PC-3 (cell line): ENCODE data around the gene TNPO3. TPM values are rescaled to one million over a fixed set of nuclear protein-coding genes. Genes with fewer than 3 reads are reported as not detected.
A peak's percentile ranks its signal among the peaks of the same experiment; 100 is the strongest.

Experiments
- ATAC-seq: fragments of 200-7000 bp; cut with Tn5 transposase; 2 replicates; pipeline ENCODE4 v1.9.1; 2020; ENCODE audit warnings: mild to moderate bottlenecking, moderate library complexity
- BruUV-seq: library from RNA; stranded (reverse); fragments of 400-500 nt; replicated peaks from 2 replicates; lab custom pipeline; 2021; lab: Mats Ljungman, UMichigan
- CTCF ChIA-PET: fragments of 300-600 bp; sonication (Branson Sonifier 250); formaldehyde crosslinking; loops from one replicate; lab custom pipeline; 2022; ENCODE audit warnings: antibody characterized with exemption; lab: Charles Lee
- POLR2A ChIA-PET: fragments of 300-600 bp; sonication (Branson Sonifier 250); formaldehyde crosslinking; loops from one replicate; lab custom pipeline; 2022; ENCODE audit warnings: antibody characterized with exemption; ENCODE audit not compliant: unreplicated experiment; lab: Charles Lee
- DNase-seq: peaks from one replicate; pipeline ENCODE4 v3.0.0-alpha.2; 2015
- H2AFZ ChIP-seq: fragments of 300-600 bp; sonication (generic); 2 replicates; pipeline ENCODE4 v1.6.0; 2016; ENCODE audit warnings: antibody characterized with exemption, low read length
- H3F3A ChIP-seq: fragments of 300-600 bp; sonication (generic); one replicate; pipeline ENCODE4 v1.6.0; 2017; ENCODE audit warnings: antibody characterized with exemption, low read length, control low read depth, mild to moderate bottlenecking; ENCODE audit not compliant: unreplicated experiment
- H3K27ac ChIP-seq: fragments of 300-600 bp; sonication (generic); 2 replicates; pipeline ENCODE4 v1.5.1; 2016; ENCODE audit warnings: mild to moderate bottlenecking, low read length
- H3K27me3 ChIP-seq: fragments of 300-600 bp; sonication (generic); 2 replicates; pipeline ENCODE4 v1.6.1; 2016; ENCODE audit warnings: low read length, mixed read lengths
- H3K36me3 ChIP-seq: fragments of 300-600 bp; sonication (generic); 2 replicates; pipeline ENCODE4 v1.6.1; 2016; ENCODE audit warnings: low read depth, mixed run types, low read length, mixed read lengths
- H3K4me1 ChIP-seq: fragments of 300-600 bp; sonication (generic); 2 replicates; pipeline ENCODE4 v1.5.1; 2016; ENCODE audit warnings: low read length; ENCODE audit not compliant: insufficient read depth
- H3K4me2 ChIP-seq: fragments of 300-600 bp; sonication (generic); 2 replicates; pipeline ENCODE4 v1.6.0; 2016; ENCODE audit warnings: low read length
- H3K4me3 ChIP-seq: fragments of 300-600 bp; sonication (generic); 2 replicates; pipeline ENCODE4 v1.5.1; 2016; ENCODE audit warnings: mild to moderate bottlenecking, low read length, mixed read lengths
- H3K79me2 ChIP-seq: fragments of 300-600 bp; sonication (generic); 2 replicates; pipeline ENCODE4 v1.6.1; 2017; ENCODE audit warnings: low read length, mixed read lengths
- H3K9ac ChIP-seq: fragments of 300-600 bp; sonication (generic); 2 replicates; pipeline ENCODE4 v1.6.0; 2016; ENCODE audit warnings: mild to moderate bottlenecking, low read length
- H3K9me2 ChIP-seq: fragments of 300-600 bp; sonication (generic); replicated peaks from 2 replicates; pipeline ENCODE4 v1.6.1; 2016; ENCODE audit warnings: mixed run types, low read length, mixed read lengths
- H3K9me3 ChIP-seq: fragments of 300-600 bp; sonication (generic); 2 replicates; pipeline ENCODE4 v1.6.1; 2016; ENCODE audit warnings: low read length, mixed read lengths
- H4K20me1 ChIP-seq: fragments of 300-600 bp; sonication (generic); 2 replicates; pipeline ENCODE4 v1.6.1; 2016; ENCODE audit warnings: low read length, mixed read lengths
- CTCF ChIP-seq: fragments of 300-600 bp; sonication (generic); conservative IDR thresholded peaks from 2 replicates; pipeline ENCODE4 v1.5.1; 2017; ENCODE audit warnings: antibody characterized with exemption, low read depth, mild to moderate bottlenecking, low read length
- EZH2 ChIP-seq: fragments of 300-600 bp; sonication (generic); IDR thresholded peaks from one replicate; pipeline ENCODE4 v1.6.1; 2017; ENCODE audit warnings: antibody characterized with exemption, mild to moderate bottlenecking, low read length; ENCODE audit not compliant: unreplicated experiment
- EZH2phosphoT487 ChIP-seq: fragments of 300-600 bp; sonication (generic); IDR thresholded peaks from 2 replicates; pipeline ENCODE4 v1.6.1; 2018; ENCODE audit warnings: mild to moderate bottlenecking, antibody characterized with exemption, low read length, borderline replicate concordance
- intact Hi-C: fragments of 100-400 bp; cut with micrococcal nuclease; formaldehyde crosslinking; loops from 2 replicates; pipeline ENCODE4 v1.9.0; 2023
- total RNA-seq: library from RNA; depleted of rRNA; stranded (reverse); fragments of >200 nt; gene quantifications from 2 replicates; pipeline ENCODE4 v1.2.3, GENCODE V29; 2014

Gene TNPO3
- total RNA-seq, 1 experiment from 2014 or later = 55.9 TPM

DNA sequence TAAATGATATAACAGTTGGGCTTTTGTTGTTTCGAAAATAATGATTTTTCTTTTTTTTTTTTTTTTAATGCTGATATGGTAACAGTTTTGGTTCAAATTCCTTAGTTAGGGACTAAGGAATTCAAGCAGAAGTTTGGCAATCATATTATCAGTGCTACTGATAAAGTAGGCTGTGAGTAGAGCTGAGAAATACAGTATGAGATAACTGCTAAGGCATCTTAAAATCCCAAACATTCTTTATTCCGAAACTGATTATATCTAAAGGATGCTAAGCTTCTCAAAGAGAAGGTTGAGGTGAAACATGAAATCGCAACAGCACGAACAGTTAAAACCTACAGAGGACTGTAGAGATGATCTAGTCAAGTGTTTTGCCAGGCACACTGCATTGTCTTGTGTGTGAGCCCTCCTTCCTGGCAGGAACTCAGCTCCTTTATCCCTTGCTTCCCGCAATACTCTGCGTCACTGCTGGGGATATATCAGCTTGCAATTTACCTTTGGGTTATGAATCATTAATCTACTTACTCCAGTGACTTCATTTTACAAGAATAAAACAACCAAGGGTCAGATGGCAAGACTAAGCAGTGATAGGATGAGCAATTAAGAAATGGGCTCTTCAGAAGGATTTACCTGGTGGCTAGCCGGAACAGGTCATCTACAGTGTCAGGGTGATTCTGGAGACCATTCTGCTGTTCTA is 80.5 kb downstream of the TNPO3 start:
- TF ChIP-seq EZH2 = no peak
- TF ChIP-seq EZH2phosphoT487 = no peak
- TF ChIP-seq CTCF = no peak
- peak; percentile 90 for ATAC-seq
- no peaks in the 10 kb centered on the region for H3F3A ChIP-seq
- H3K79me2 ChIP-seq = no peaks in the 10 kb centered on the region
- no peak overlapping the region for H3K4me2 ChIP-seq
- no peaks in the 10 kb centered on the region for H3K9me3 ChIP-seq
- BruUV-seq = no TSS peak
- DNase-seq = peak; percentile 38
- H3K4me1 ChIP-seq = peaks cover 5% of the 10 kb centered on the region; the same call in 1 of the 2 replicates
- intact Hi-C loops = no loop called here
- H3K27ac ChIP-seq = no peak overlapping the region
- H4K20me1 ChIP-seq = no peaks in the 10 kb centered on the region
- no peak overlapping the region for H3K4me3 ChIP-seq
- H3K9me2 ChIP-seq = no peaks in the 10 kb centered on the region
- CTCF ChIA-PET = no interaction called here
- POLR2A ChIA-PET = no interaction called here
- H3K27me3 ChIP-seq = no peaks in the 10 kb centered on the region
- H3K36me3 ChIP-seq = peaks cover 50% of the 10 kb centered on the region
- H2AFZ ChIP-seq = no peak overlapping the region
- H3K9ac ChIP-seq = no peak overlapping the region

- DNase-seq = no peak
- peaks cover 4% of the 10 kb centered on the region for H3F3A ChIP-seq
- H3K36me3 ChIP-seq = peaks cover 57% of the 10 kb centered on the region
- H2AFZ ChIP-seq = no peak overlapping the region
- H3K9me2 ChIP-seq = no peaks in the 10 kb centered on the region
- no peaks in the 10 kb centered on the region for H3K27me3 ChIP-seq
- intact Hi-C loops = no loop called here
- no TSS peak for BruUV-seq
- ChIA-PET CTCF (no interaction called here), POLR2A (no interaction called here)
- H3K4me3 ChIP-seq = no peak overlapping the region
- no peaks in the 10 kb centered on the region for H4K20me1 ChIP-seq
- H3K9ac ChIP-seq = no peak overlapping the region
- H3K4me2 ChIP-seq = no peak overlapping the region
- H3K4me1 ChIP-seq = no peaks in the 10 kb centered on the region
- no peaks in the 10 kb centered on the region for H3K79me2 ChIP-seq
- no peak for ATAC-seq
- TF ChIP-seq EZH2 (no peak), CTCF (no peak), EZH2phosphoT487 (no peak)
- no peaks in the 10 kb centered on the region for H3K9me3 ChIP-seq
- H3K27ac ChIP-seq = no peak overlapping the region
These were observed 86.3 kb downstream of the TNPO3 start for GRCh38 chr7:128968624-128969023.

DNA sequence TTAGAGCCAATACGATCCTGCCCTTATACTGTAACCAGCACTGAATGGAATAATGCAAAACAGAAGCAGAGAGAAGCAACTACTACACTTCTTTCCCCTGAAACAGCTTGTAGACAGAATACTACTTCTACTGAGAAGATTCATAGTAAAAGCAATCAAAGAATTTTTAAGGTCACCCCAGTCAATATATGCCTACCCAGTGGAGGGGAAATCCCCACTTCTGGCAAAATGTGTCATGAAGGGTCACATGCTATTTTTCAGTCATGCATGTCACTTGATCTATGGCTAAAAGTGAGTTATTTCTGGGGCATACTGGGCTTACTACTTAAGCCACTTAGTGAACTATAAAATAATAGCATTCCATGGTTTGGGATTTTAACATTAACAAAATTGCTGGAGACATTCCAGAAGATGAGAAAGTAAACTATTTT is 91.6 kb downstream of the TNPO3 start:
- Histone ChIP-seq H3K36me3 (peaks cover 41% of the 10 kb centered on the region), H3K4me1 (peaks cover 9% of the 10 kb centered on the region), H3K9me3 (no peaks in the 10 kb centered on the region), H3K27me3 (no peaks in the 10 kb centered on the region), H2AFZ (no peak overlapping the region), H3F3A (peaks cover 8% of the 10 kb centered on the region), H4K20me1 (no peaks in the 10 kb centered on the region; the same call in 1 of the 2 replicates), H3K4me3 (no peak overlapping the region), H3K27ac (no peak overlapping the region), H3K4me2 (no peak overlapping the region), H3K9ac (no peak overlapping the region), H3K9me2 (no peaks in the 10 kb centered on the region), H3K79me2 (no peaks in the 10 kb centered on the region)
- CTCF ChIA-PET = no interaction called here
- TF ChIP-seq EZH2 (no peak), CTCF (no peak), EZH2phosphoT487 (no peak)
- no TSS peak for BruUV-seq
- intact Hi-C loops = no loop called here
- no peak for DNase-seq
- POLR2A ChIA-PET = interaction anchor here (0.7 to 0.9 kb wide), 2 partner anchors 10 to 172 kb away, joined by 3 to 6 read pairs; no protein-coding TSS in a partner anchor
- no peak for ATAC-seq
